Testis (tissue), 3 donors: ENCODE results near the gene IRF9. TPM values are rescaled to one million over a fixed set of nuclear protein-coding genes. Genes with fewer than 3 reads are reported as not detected.

ENCODE experiments used
- DNase-seq: peaks from one replicate; pipeline ENCODE4 v3.0.0-alpha.2; 2019
- H3K27ac ChIP-seq, 2 donors: fragments of 200-600 bp; sonication (generic); one replicate each; pipeline ENCODE4 v1.5.1; 2019
- H3K27me3 ChIP-seq: fragments of 200-600 bp; sonication (generic); one replicate; pipeline ENCODE4 v1.5.1; 2019
- H3K36me3 ChIP-seq: fragments of 200-600 bp; sonication (generic); one replicate; pipeline ENCODE4 v1.5.1; 2017; ENCODE audit warnings: low read depth; ENCODE audit errors: missing control alignments
- H3K4me1 ChIP-seq: fragments of 200-600 bp; sonication (generic); one replicate; pipeline ENCODE4 v1.5.1; 2019
- H3K4me3 ChIP-seq, 2 donors: fragments of 200-600 bp; sonication (generic); one replicate each; pipeline ENCODE4 v1.5.1; 2017 to 2019
- H3K9me3 ChIP-seq: fragments of 200-600 bp; sonication (generic); one replicate; pipeline ENCODE4 v1.5.1; 2017
- POLR2A ChIP-seq: fragments of 450-650 bp; IDR thresholded peaks from one replicate; pipeline ENCODE4 v1.6.1; 2017; ENCODE audit warnings: antibody characterized with exemption, mild to moderate bottlenecking, moderate library complexity
- WGBS, 2 donors: methylation state at CpG; one replicate each; pipeline ENCODE4 v1.1.5; 2018; 5-methylcytosine and 5-hydroxymethylcytosine counted together
- intact Hi-C: fragments of 100-400 bp; cut with DNase I; formaldehyde crosslinking; loops from one replicate; pipeline ENCODE4 v1.15.1; 2023; ENCODE audit warnings: low total_unique reads
- polyA plus RNA-seq: library from polyadenylated mRNA; stranded (reverse); fragments of 350-450 nt; fragmentation: Illumina TruSeq; extraction: RNeasy Lipid Tissue Mini Kit (QIAGEN cat#74804); gene quantifications from one replicate; pipeline ENCODE4 v1.2.3, GENCODE V29; 2014; ENCODE audit warnings: low read depth, low replicate concordance; ENCODE audit not compliant: insufficient read depth
- total RNA-seq, 2 donors: library from RNA; depleted of rRNA; stranded (reverse); fragments of >200 nt; gene quantifications; one replicate each; pipeline ENCODE4 v1.2.3, GENCODE V29; 2016
- TF ChIP-seq, protein P1 (sequence below), 3 experiments: fragments of 450-650 bp in 2 of 3; fragments of 200-600 bp in 1 of 3; sonication (generic) in 1 of 3; IDR thresholded peaks; one replicate each; pipeline ENCODE4 v1.5.1; 2016 to 2019; ENCODE audit warnings: antibody characterized with exemption in 3 of 3, mild to moderate bottlenecking in 2 of 3, moderate library complexity in 1 of 3

Gene IRF9
- total and polyA plus RNA-seq, 3 donors from 2014 or later = 45.7 to 74.8 (median 56.2) TPM

DNA sequence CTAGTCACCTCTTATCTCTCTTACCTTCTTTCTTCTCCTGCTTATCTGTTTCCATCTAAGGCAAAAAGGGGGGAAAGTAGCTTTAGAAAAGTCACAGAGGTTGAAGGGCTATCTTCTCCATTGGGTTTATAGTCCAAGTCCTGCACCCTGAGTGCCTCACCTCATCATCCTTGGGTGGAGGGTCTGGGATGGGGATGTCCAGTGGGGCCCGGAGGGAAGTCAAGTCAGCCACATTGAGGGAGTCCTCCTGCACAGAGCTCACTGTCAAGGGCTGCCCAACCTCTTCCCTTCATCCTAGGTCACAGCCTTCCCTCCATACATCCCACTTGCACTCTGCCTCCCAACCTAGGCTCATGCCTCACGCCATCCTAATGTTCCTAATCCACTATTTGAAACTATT lies 15.8 kb upstream of the IRF9 start:
- H3K27me3 ChIP-seq = no peaks in the 10 kb centered on the region
- DNase-seq = no peak
- intact Hi-C loops = no loop called here
- H3K27ac ChIP-seq = no peak overlapping the region
- TF ChIP-seq POLR2A = no peak
- TF ChIP-seq, protein P1, sequence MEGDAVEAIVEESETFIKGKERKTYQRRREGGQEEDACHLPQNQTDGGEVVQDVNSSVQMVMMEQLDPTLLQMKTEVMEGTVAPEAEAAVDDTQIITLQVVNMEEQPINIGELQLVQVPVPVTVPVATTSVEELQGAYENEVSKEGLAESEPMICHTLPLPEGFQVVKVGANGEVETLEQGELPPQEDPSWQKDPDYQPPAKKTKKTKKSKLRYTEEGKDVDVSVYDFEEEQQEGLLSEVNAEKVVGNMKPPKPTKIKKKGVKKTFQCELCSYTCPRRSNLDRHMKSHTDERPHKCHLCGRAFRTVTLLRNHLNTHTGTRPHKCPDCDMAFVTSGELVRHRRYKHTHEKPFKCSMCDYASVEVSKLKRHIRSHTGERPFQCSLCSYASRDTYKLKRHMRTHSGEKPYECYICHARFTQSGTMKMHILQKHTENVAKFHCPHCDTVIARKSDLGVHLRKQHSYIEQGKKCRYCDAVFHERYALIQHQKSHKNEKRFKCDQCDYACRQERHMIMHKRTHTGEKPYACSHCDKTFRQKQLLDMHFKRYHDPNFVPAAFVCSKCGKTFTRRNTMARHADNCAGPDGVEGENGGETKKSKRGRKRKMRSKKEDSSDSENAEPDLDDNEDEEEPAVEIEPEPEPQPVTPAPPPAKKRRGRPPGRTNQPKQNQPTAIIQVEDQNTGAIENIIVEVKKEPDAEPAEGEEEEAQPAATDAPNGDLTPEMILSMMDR (IDR thresholded peaks at IDR 0.05) = no peak
- no peaks in the 10 kb centered on the region for H3K9me3 ChIP-seq
- no peaks in the 10 kb centered on the region for H3K36me3 ChIP-seq
- no peak overlapping the region for H3K4me3 ChIP-seq
- 93 to 94% methylated on average over 2 of the region's 2 CpGs for WGBS, 2 donors
- peaks cover 21% of the 10 kb centered on the region for H3K4me1 ChIP-seq

DNA sequence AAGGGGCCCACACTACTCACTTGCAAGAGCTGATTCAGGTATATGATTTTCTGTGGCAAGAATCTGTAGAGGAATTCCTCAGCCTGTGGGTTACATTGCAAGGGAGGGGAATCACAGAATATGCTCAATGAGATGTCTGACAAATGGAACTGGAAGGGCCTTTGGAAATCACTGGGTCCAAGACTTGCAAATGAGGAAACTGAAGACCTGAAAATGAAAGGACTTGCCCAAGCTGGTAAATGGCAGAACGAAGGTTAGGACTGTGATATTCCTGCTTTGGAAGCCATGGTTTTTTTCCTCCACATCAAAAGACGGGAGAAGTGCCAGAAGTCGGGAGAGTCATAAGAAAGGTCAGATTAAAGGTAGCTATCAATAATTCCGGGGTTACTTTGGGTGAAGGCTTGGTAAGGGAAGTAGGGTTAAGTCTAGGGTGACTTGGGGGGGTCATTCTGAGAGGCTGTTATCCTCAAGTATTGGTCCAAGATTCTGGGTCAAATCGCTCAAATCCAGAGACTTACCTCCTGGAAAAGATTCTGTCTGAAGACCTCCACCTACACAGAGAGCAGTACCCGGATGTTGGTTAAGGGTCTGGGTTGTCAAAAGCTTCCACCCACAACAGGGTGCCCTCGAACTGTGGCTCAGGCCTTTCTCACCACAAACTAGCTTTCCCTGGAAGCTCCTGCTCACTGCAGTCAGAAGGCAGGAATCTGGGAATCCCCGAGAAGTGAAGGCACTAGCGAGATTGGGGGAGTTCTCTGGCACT lies 15.2 kb upstream of the IRF9 start:
- Histone ChIP-seq H3K4me3 (peak overlapping the region; percentile 91 to 95), H3K4me1 (peaks cover 20% of the 10 kb centered on the region), H3K9me3 (no peaks in the 10 kb centered on the region), H3K27me3 (no peaks in the 10 kb centered on the region), H3K36me3 (no peaks in the 10 kb centered on the region), H3K27ac (peak overlapping the region; percentile 89 to 91)
- 10% methylated on average over 7 to 9 of the region's 9 CpGs for WGBS, 2 donors
- DNase-seq = no peak
- no peak for TF ChIP-seq POLR2A
- TF ChIP-seq, protein P1 (IDR thresholded peaks at IDR 0.05) = no peak
- intact Hi-C loops = no loop called here

- Histone ChIP-seq H3K4me3 (peak within 1 kb of the TSS; percentile 91 to 95), H3K27me3 (no peaks in the 10 kb centered on the region), H3K27ac (peak within 1 kb of the TSS; percentile 89 to 91), H3K36me3 (no peaks in the 10 kb centered on the region), H3K9me3 (no peaks in the 10 kb centered on the region), H3K4me1 (peaks cover 20% of the 10 kb centered on the region)
- DNase-seq = peak; percentile 96
- intact Hi-C loops = no loop called here
- TF ChIP-seq POLR2A = no peak
- TF ChIP-seq, protein P1 (IDR thresholded peaks at IDR 0.05) = no peak
- WGBS, 2 donors = 0% methylated on average over 19 to 25 of the region's 25 CpGs
Measured at GRCh38 chr14:24146453-24146977, 14.6 kb upstream of the IRF9 start, which contains the start of gene PSME2. PSME2 (minus strand) TSS chr14:24146610; CDS start chr14:24146581, 29 bp downstream.

GRCh38 chr14:24146978-24147760 lies 13.9 kb upstream of the IRF9 start, which contains the start of gene RNF31:
RNF31 (plus strand) TSS chr14:24147498; CDS start chr14:24147699, 201 bp downstream.
- H3K4me3 ChIP-seq = peak within 1 kb of the TSS; percentile 91 to 95
- peak within 1 kb of the TSS; percentile 89 to 91 for H3K27ac ChIP-seq
- DNase-seq = peak; percentile 99
- H3K36me3 ChIP-seq = no peaks in the 10 kb centered on the region
- no peaks in the 10 kb centered on the region for H3K27me3 ChIP-seq
- peaks cover 17% of the 10 kb centered on the region for H3K4me1 ChIP-seq
- no peak for TF ChIP-seq POLR2A
- TF ChIP-seq, protein P1 (IDR thresholded peaks at IDR 0.05) = no peak
- intact Hi-C loops = no loop called here
- H3K9me3 ChIP-seq = no peaks in the 10 kb centered on the region
- 0 to 1% methylated on average over 29 to 51 of the region's 57 CpGs for WGBS, 2 donors
